ENCODE data around the gene BCKDK. TPM values are rescaled to one million over a fixed set of nuclear protein-coding genes. Genes with fewer than 3 reads are reported as not detected.

BCKDK gene
- total RNA-seq, 4 donors from 2014 or later, result 26.6 to 39.8 (median 33.5) TPM

DNA sequence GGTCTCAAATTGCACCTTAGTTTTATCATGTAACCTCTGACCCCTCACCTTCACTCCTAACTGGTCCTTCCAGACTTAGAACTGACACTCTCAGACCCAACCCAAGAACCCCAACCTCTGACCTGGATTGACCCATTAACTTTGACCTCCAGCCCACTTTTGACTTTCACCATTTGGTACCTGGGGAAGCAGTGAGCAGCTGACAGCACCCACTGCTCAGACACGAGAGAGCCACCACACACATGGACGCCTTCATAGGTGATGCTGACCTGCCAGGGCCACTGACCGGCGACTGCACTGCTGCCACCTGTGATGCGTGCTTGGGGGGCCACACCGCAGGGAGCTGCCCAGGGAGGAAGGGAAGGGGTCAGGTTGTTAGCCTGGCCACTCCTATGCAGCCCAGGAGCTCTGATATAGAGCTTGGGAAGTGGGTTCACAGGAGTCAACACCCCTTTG is 24.9 kb downstream of the BCKDK start:
- Histone ChIP-seq H3K27me3 (peaks cover 0 to 5% (median 0%) of the 10 kb centered on the region in 4 donors), H3K9me3 (no peaks in the 10 kb centered on the region), H3K27ac (peak overlapping the region in 3 of 4 donors; percentile 93 to 96 (median 94)), H3K4me3 (peak overlapping the region; percentile 60 to 79 (median 72)), H3K36me3 (peaks cover 0 to 48% (median 4%) of the 10 kb centered on the region in 3 donors), H3K4me1 (peaks cover 48 to 83% (median 50%) of the 10 kb centered on the region in 3 donors)
- no peak for DNase-seq
- intact Hi-C loops (cut with DNase I), result no loop called here
- no peak for TF ChIP-seq POLR2A (IDR thresholded peaks at IDR 0.05)
- TF ChIP-seq, protein P1, sequence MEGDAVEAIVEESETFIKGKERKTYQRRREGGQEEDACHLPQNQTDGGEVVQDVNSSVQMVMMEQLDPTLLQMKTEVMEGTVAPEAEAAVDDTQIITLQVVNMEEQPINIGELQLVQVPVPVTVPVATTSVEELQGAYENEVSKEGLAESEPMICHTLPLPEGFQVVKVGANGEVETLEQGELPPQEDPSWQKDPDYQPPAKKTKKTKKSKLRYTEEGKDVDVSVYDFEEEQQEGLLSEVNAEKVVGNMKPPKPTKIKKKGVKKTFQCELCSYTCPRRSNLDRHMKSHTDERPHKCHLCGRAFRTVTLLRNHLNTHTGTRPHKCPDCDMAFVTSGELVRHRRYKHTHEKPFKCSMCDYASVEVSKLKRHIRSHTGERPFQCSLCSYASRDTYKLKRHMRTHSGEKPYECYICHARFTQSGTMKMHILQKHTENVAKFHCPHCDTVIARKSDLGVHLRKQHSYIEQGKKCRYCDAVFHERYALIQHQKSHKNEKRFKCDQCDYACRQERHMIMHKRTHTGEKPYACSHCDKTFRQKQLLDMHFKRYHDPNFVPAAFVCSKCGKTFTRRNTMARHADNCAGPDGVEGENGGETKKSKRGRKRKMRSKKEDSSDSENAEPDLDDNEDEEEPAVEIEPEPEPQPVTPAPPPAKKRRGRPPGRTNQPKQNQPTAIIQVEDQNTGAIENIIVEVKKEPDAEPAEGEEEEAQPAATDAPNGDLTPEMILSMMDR (IDR thresholded peaks at IDR 0.05), result no peak
- WGBS, 2 donors, result 78 to 80% methylated on average over 1 to 6 of the region's 6 CpGs

GRCh38 chr16:31134091-31134571 is 25.9 kb downstream of the BCKDK start:
- TF ChIP-seq, protein P1 (IDR thresholded peaks at IDR 0.05), result no peak
- no peak for TF ChIP-seq POLR2A (IDR thresholded peaks at IDR 0.05)
- Histone ChIP-seq H3K27me3 (peaks cover 0 to 5% (median 0%) of the 10 kb centered on the region in 4 donors), H3K9me3 (no peaks in the 10 kb centered on the region), H3K4me3 (peak overlapping the region; percentile 60 to 79 (median 72)), H3K36me3 (peaks cover 0 to 39% (median 4%) of the 10 kb centered on the region in 3 donors), H3K27ac (peak overlapping the region; percentile 86 to 96 (median 94)), H3K4me1 (peaks cover 46 to 83% (median 47%) of the 10 kb centered on the region in 3 donors)
- intact Hi-C loops (cut with DNase I), result no loop called here
- no peak for DNase-seq
- 8 to 11% methylated on average over 1 to 4 of the region's 5 CpGs for WGBS, 2 donors

DNA sequence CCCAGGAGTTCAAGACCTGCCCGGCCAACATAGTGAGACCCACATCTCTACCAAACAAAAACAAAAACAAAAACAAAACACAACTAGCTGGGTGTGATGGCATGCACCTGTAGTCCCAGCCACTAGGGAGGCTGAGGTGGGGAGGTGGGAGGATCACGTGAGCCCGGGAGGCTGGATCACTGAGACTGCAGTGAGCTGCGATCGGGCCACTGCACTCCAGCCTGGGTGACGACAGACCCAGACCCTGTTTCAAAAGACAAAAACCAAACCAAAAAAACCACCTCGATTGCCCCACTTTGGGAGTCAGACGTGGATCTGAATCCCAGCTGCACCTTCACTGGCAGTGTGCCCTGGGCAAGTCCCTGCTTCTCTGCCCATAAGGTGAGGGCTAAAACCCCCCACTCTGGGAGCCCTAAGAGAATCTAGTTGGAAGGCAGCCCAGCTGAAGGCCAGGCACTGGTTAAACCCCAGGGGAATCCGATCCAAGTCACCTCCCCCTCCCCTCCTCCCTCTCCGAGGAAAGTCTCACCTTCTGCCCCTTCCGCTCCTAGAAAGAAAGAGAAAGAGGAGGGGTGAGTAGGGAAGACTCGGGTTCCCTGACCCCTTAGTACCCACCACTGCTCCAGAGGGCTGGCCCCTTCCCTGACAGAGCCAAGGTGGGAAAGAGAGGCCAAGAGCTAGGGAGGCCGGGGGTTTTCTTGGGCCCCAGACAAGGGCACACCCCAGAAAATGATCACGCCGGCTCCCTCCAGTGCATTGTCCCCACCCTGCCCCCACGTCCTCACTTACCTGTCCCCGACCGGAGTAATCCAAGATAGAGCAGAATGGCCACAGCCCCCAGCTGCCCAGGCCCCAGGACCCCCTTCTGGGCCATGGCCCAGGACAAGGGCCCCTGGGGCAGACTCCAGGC is 26.7 kb downstream of the BCKDK start:
- Histone ChIP-seq H3K4me1 (peaks cover 41 to 83% (median 43%) of the 10 kb centered on the region in 3 donors), H3K4me3 (peak overlapping the region; percentile 60 to 79 (median 72)), H3K27ac (peak overlapping the region; percentile 86 to 96 (median 94)), H3K36me3 (peaks cover 0 to 33% (median 4%) of the 10 kb centered on the region in 3 donors), H3K27me3 (peaks cover 0 to 5% (median 0%) of the 10 kb centered on the region in 4 donors), H3K9me3 (no peaks in the 10 kb centered on the region)
- peak in 1 of 4 donors; percentile 39 for TF ChIP-seq POLR2A (IDR thresholded peaks at IDR 0.05)
- TF ChIP-seq, protein P1 (IDR thresholded peaks at IDR 0.05), result peak in 3 of 6 experiments; percentile 17 to 51 (median 22)
- intact Hi-C loops (cut with DNase I), result no loop called here
- 14 to 25% methylated on average over 8 to 11 of the region's 18 CpGs for WGBS, 2 donors
- DNase-seq, result no peak

- H3K4me1 ChIP-seq, result peaks cover 36 to 83% (median 39%) of the 10 kb centered on the region in 3 donors
- TF ChIP-seq, protein P1 (IDR thresholded peaks at IDR 0.05), result no peak
- peak in 3 of 4 donors; percentile 13 to 79 (median 67) for TF ChIP-seq POLR2A (IDR thresholded peaks at IDR 0.05)
- peak within 1 kb of the TSS; percentile 86 to 96 (median 94) for H3K27ac ChIP-seq
- peak within 1 kb of the TSS; percentile 60 to 79 (median 72) for H3K4me3 ChIP-seq
- peaks cover 0 to 24% (median 3%) of the 10 kb centered on the region in 3 donors for H3K36me3 ChIP-seq
- H3K9me3 ChIP-seq, result no peaks in the 10 kb centered on the region
- intact Hi-C loops (cut with DNase I), result no loop called here
- DNase-seq, result no peak
- peaks cover 0 to 5% (median 0%) of the 10 kb centered on the region in 4 donors for H3K27me3 ChIP-seq
- 13 to 38% methylated on average over 5 to 13 of the region's 22 CpGs for WGBS, 2 donors
Observed at GRCh38 chr16:31135535-31136286, 27.5 kb downstream of the BCKDK start, which contains the start of gene PRSS8. PRSS8 (minus strand) TSS chr16:31135727; CDS start chr16:31135498, 229 bp downstream.

All from esophagus squamous epithelium (tissue), 5 donors.